KOPT-K1 (cell line): Measurements from ENCODE around the gene TET3.

ENCODE experiments used
- H3K27ac ChIP-seq: fragments of 200-600 bp; sonication (generic); 2 replicates; pipeline ENCODE4 v1.5.1; 2016; ENCODE audit warnings: antibody characterized with exemption, mild to moderate bottlenecking, low read depth, low read length; ENCODE audit not compliant: poor library complexity, severe bottlenecking
- H3K36me3 ChIP-seq: fragments of 200-600 bp; sonication (generic); 2 replicates; pipeline ENCODE4 v1.5.1; 2017; ENCODE audit warnings: antibody characterized with exemption, mild to moderate bottlenecking, low read length, moderate library complexity; ENCODE audit not compliant: insufficient read depth
- H3K9me3 ChIP-seq: fragments of 200-600 bp; sonication (generic); 2 replicates; pipeline ENCODE4 v1.5.1; 2017; ENCODE audit warnings: antibody characterized with exemption, low read length, mild to moderate bottlenecking; ENCODE audit not compliant: insufficient read depth, poor library complexity, severe bottlenecking

The TET3 gene

GRCh38 chr2:73976803-73977202 is 7.9 kb upstream of the TET3 start:
- Histone ChIP-seq H3K27ac (peak overlapping the region; percentile 67), H3K9me3 (no peaks in the 10 kb centered on the region), H3K36me3 (no peaks in the 10 kb centered on the region)

- Histone ChIP-seq H3K9me3 (no peaks in the 10 kb centered on the region), H3K27ac (peak overlapping the region; percentile 67), H3K36me3 (no peaks in the 10 kb centered on the region)
Observed at GRCh38 chr2:73977466-73977865, 7.2 kb upstream of the TET3 start.

- Histone ChIP-seq H3K36me3 (no peaks in the 10 kb centered on the region), H3K9me3 (no peaks in the 10 kb centered on the region), H3K27ac (peak overlapping the region; percentile 67)
Observed at GRCh38 chr2:73979021-73979420, 5.7 kb upstream of the TET3 start.

- peak overlapping the region; percentile 67 for H3K27ac ChIP-seq
- no peaks in the 10 kb centered on the region for H3K36me3 ChIP-seq
- no peaks in the 10 kb centered on the region for H3K9me3 ChIP-seq
Observed at GRCh38 chr2:73979686-73980085, 5.0 kb upstream of the TET3 start.

GRCh38 chr2:73980566-73980965 is 4.1 kb upstream of the TET3 start:
- peak overlapping the region; percentile 67 for H3K27ac ChIP-seq
- H3K9me3 ChIP-seq = no peaks in the 10 kb centered on the region

GRCh38 chr2:73981081-73982001 is 3.4 kb upstream of the TET3 start:
- Histone ChIP-seq H3K36me3 (0 out of 2 replicates have a peak, but pooled peaks cover 1% of the 10 kb centered on the region), H3K27ac (peak overlapping the region; percentile 67), H3K9me3 (no peaks in the 10 kb centered on the region)

More at GRCh38 chr2:73980566-73980965, 4.1 kb upstream of the TET3 start:
- no peaks in the 10 kb centered on the region for H3K36me3 ChIP-seq

- Histone ChIP-seq H3K36me3 (peaks cover 9% of the 10 kb centered on the region; the same call in 1 of the 2 replicates), H3K27ac (no peak overlapping the region), H3K9me3 (no peaks in the 10 kb centered on the region)
Observed at GRCh38 chr2:73982140-73982617, 2.5 kb upstream of the TET3 start.

- Histone ChIP-seq H3K9me3 (no peaks in the 10 kb centered on the region), H3K27ac (peak overlapping the region; percentile 90), H3K36me3 (peaks cover 23% of the 10 kb centered on the region)
Observed at GRCh38 chr2:73983322-73984202, 1.1 kb upstream of the TET3 start.

GRCh38 chr2:73984922-73985307 is 205 bp downstream of the TET3 start:
- peaks cover 37% of the 10 kb centered on the region for H3K36me3 ChIP-seq
- H3K9me3 ChIP-seq = no peaks in the 10 kb centered on the region
- H3K27ac ChIP-seq = peak overlapping the region; percentile 90

GRCh38 chr2:73985308-73986084 is 786 bp downstream of the TET3 start:
- no peaks in the 10 kb centered on the region for H3K9me3 ChIP-seq
- peak overlapping the region; percentile 90 for H3K27ac ChIP-seq
- H3K36me3 ChIP-seq = peaks cover 43% of the 10 kb centered on the region

GRCh38 chr2:73986085-73986681 is 1.5 kb downstream of the TET3 start:
- H3K36me3 ChIP-seq = peaks cover 49% of the 10 kb centered on the region
- peak overlapping the region; percentile 90 for H3K27ac ChIP-seq
- H3K9me3 ChIP-seq = no peaks in the 10 kb centered on the region

- Histone ChIP-seq H3K36me3 (peaks cover 61% of the 10 kb centered on the region), H3K27ac (peak overlapping the region; percentile 90)
Observed at GRCh38 chr2:73987109-73987947, 2.6 kb downstream of the TET3 start.

GRCh38 chr2:73987948-73988700 is 3.4 kb downstream of the TET3 start:
- Histone ChIP-seq H3K27ac (peak overlapping the region; percentile 11), H3K36me3 (peaks cover 68% of the 10 kb centered on the region), H3K9me3 (peaks cover 3% of the 10 kb centered on the region)

More at GRCh38 chr2:73987109-73987947, 2.6 kb downstream of the TET3 start:
- peaks cover 3% of the 10 kb centered on the region for H3K9me3 ChIP-seq
